IMR-90 (cell line): ENCODE data around the gene HEATR3.

ENCODE experiments used
- BHLHE40 ChIP-seq: fragments of 150-350 bp; IDR thresholded peaks from 2 replicates; pipeline ENCODE4 v1.6.1; 2016; ENCODE audit warnings: mild to moderate bottlenecking, low read depth, low read length
- CEBPB ChIP-seq: IDR thresholded peaks from 2 replicates; pipeline ENCODE4 v1.6.1; 2012; ENCODE audit warnings: low read depth, low read length, improper control_type of control experiment
- CHD1 ChIP-seq: IDR thresholded peaks from 2 replicates; pipeline ENCODE4 v1.6.1; 2012; ENCODE audit warnings: low read depth, low read length, improper control_type of control experiment
- ELK1 ChIP-seq: fragments of 150-350 bp; IDR thresholded peaks from 2 replicates; pipeline ENCODE4 v1.6.1; 2016; ENCODE audit warnings: low read depth, mild to moderate bottlenecking, low read length, moderate library complexity, borderline replicate concordance
- FOS ChIP-seq: fragments of 150-350 bp; IDR thresholded peaks from 2 replicates; pipeline ENCODE4 v1.6.1; 2016; ENCODE audit warnings: low read depth, low read length
- MXI1 ChIP-seq: IDR thresholded peaks from 2 replicates; pipeline ENCODE4 v1.6.1; 2012; ENCODE audit warnings: low read depth, mild to moderate bottlenecking, low read length, moderate library complexity, borderline replicate concordance
- NFE2L2 ChIP-seq: fragments of 150-350 bp; IDR thresholded peaks from 2 replicates; pipeline ENCODE4 v1.6.1; 2016; ENCODE audit warnings: low read depth, mild to moderate bottlenecking, low read length
- POLR2A ChIP-seq: IDR thresholded peaks from 2 replicates; pipeline ENCODE4 v1.6.1; 2012; ENCODE audit warnings: mild to moderate bottlenecking, low read depth, low read length
- RAD21 ChIP-seq: IDR thresholded peaks from 2 replicates; pipeline ENCODE4 v1.6.1; 2012; ENCODE audit warnings: low read length, improper control_type of control experiment
- RCOR1 ChIP-seq: IDR thresholded peaks from 2 replicates; pipeline ENCODE4 v1.6.1; 2012; ENCODE audit warnings: mild to moderate bottlenecking, low read length, improper control_type of control experiment; ENCODE audit not compliant: insufficient replicate concordance
- RFX5 ChIP-seq: IDR thresholded peaks from 2 replicates; pipeline ENCODE4 v1.8.0; 2012; ENCODE audit warnings: low read depth, mild to moderate bottlenecking, low read length, moderate library complexity
- SMC3 ChIP-seq: fragments of 150-350 bp; IDR thresholded peaks from 2 replicates; pipeline ENCODE4 v1.6.1; 2016; ENCODE audit warnings: low read depth, mild to moderate bottlenecking, antibody characterized with exemption, low read length, moderate library complexity
- TF ChIP-seq, protein P1 (sequence below): conservative IDR thresholded peaks from 2 replicates; pipeline ENCODE4 v1.5.1; 2012; ENCODE audit warnings: mild to moderate bottlenecking, low read depth, low read length, improper control_type of control experiment
- TF ChIP-seq, protein P2 (sequence below): fragments of 150-350 bp; IDR thresholded peaks from 2 replicates; pipeline ENCODE4 v1.6.1; 2017; ENCODE audit warnings: mild to moderate bottlenecking, antibody characterized with exemption, low read length, low read depth

DNA sequence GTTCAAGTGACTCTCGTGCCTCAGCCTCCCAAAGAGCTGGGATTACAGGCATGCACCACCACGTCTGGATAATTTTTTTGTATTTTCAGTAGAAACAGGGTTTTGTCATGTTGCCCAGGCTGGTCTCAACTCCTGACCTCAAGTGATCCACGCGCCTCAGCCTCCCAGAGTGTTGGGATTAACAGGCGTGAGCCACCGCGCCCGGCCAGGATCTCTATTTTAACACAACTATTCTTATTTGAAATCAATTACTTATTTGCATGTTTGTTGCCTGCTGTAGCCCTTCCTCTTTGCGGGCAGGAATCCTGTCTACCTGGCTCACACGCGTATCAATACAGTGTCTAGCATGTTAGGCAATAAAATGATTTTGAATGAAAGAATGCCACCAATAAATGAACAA, 41.6 kb upstream of the HEATR3 start:
- TF ChIP-seq, protein P1, sequence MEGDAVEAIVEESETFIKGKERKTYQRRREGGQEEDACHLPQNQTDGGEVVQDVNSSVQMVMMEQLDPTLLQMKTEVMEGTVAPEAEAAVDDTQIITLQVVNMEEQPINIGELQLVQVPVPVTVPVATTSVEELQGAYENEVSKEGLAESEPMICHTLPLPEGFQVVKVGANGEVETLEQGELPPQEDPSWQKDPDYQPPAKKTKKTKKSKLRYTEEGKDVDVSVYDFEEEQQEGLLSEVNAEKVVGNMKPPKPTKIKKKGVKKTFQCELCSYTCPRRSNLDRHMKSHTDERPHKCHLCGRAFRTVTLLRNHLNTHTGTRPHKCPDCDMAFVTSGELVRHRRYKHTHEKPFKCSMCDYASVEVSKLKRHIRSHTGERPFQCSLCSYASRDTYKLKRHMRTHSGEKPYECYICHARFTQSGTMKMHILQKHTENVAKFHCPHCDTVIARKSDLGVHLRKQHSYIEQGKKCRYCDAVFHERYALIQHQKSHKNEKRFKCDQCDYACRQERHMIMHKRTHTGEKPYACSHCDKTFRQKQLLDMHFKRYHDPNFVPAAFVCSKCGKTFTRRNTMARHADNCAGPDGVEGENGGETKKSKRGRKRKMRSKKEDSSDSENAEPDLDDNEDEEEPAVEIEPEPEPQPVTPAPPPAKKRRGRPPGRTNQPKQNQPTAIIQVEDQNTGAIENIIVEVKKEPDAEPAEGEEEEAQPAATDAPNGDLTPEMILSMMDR: no peak
- TF ChIP-seq RCOR1 (no peak), CHD1 (no peak), POLR2A (no peak), MXI1 (no peak), RAD21 (no peak), NFE2L2 (no peak), BHLHE40 (no peak), RFX5 (no peak), ELK1 (no peak), SMC3 (no peak), FOS (no peak), CEBPB (no peak)
- TF ChIP-seq, protein P2, sequence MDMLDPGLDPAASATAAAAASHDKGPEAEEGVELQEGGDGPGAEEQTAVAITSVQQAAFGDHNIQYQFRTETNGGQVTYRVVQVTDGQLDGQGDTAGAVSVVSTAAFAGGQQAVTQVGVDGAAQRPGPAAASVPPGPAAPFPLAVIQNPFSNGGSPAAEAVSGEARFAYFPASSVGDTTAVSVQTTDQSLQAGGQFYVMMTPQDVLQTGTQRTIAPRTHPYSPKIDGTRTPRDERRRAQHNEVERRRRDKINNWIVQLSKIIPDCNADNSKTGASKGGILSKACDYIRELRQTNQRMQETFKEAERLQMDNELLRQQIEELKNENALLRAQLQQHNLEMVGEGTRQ: no peak
